ENCODE results near the gene CST6.

CST6 gene

DNA sequence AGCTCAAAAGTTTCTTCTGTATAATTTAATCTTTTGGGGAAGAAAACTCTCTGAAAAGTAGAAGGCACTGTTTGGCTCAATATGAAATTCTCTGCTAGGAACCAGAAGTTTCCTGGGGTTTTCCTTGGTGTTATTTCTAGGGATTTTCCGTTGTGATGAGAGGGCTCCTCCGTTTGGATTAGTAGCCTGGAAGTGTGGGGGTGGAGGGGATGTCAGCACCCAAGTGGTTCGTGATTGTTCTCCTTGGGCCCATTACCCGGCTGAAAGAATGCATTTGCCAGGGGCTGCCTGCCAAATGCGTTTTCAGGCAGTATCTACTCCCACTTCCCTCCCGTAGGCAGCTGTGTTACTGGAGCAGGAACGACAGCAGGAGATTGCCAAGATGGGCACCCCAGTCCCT, 44.7 kb downstream of the CST6 start:
- H3K9me3 ChIP-seq (ENCODE audit: control insufficient read depth in 5 of 5, low read length in 5 of 5): no peaks in the 10 kb centered on the region
- H3K4me3 ChIP-seq (ENCODE audit: low read depth in 1 of 5, low read length in 5 of 5): no peak overlapping the region
- peak overlapping the region in 4 of 5 donors; percentile 28 to 59 (median 48) for H3K9ac ChIP-seq (ENCODE audit: low read length in 5 of 5)
- H3K4me1 ChIP-seq (ENCODE audit: control insufficient read depth in 5 of 5, insufficient read depth in 5 of 5, low read length in 5 of 5): peaks cover 0 to 41% (median 29%) of the 10 kb centered on the region in 5 donors
- peaks cover 10 to 68% (median 63%) of the 10 kb centered on the region in 5 donors for H3K36me3 ChIP-seq (ENCODE audit: control insufficient read depth in 5 of 5, insufficient read depth in 5 of 5, low read length in 5 of 5)
- no peaks in the 10 kb centered on the region for H3K27me3 ChIP-seq (ENCODE audit: control insufficient read depth in 5 of 5, insufficient read depth in 4 of 5, low read length in 5 of 5)
- peak overlapping the region; percentile 88 for H3K27ac ChIP-seq (ENCODE audit: low read depth, low read length)

DNA sequence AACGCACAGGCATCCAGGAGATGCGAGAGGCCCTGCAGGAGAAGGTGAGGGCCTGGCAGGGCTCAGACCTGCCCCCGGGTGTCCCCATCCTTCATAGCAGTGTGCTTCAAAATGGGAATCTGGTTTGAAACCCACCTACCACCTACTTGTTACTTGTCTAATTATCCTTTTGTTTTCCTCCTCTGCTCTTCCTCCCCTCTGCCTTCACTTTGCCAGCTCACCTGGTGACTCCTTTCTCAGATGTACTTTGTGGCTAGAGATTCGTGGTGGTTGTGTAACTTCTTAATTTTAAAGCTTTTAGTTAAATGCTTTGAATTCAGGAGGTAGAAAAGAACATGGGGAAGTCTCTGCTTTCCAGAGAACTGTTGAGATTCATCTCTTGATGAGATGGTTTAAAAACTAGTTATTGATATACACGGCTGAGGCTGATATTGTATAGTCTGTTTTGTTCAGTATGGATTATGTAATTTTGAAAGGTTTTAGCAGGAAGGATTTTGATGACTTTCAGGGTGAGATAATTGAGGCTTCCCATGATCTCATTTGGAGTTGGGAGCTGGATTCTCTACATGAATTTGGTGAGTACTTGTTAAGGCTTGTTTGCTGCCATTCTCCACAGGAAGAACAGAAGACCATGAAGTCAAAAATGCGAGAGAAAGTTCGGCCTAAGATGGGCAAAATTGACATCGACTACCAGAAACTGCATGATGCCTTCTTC, 48.3 kb downstream of the CST6 start:
- no peaks in the 10 kb centered on the region for H3K9me3 ChIP-seq (ENCODE audit: control insufficient read depth in 5 of 5, low read length in 5 of 5)
- H3K27ac ChIP-seq (ENCODE audit: low read depth, low read length): no peak overlapping the region
- peaks cover 28 to 95% (median 90%) of the 10 kb centered on the region in 5 donors for H3K36me3 ChIP-seq (ENCODE audit: control insufficient read depth in 5 of 5, insufficient read depth in 5 of 5, low read length in 5 of 5)
- peaks cover 0 to 18% (median 3%) of the 10 kb centered on the region in 5 donors for H3K4me1 ChIP-seq (ENCODE audit: control insufficient read depth in 5 of 5, insufficient read depth in 5 of 5, low read length in 5 of 5)
- no peaks in the 10 kb centered on the region for H3K27me3 ChIP-seq (ENCODE audit: control insufficient read depth in 5 of 5, insufficient read depth in 4 of 5, low read length in 5 of 5)
- H3K4me3 ChIP-seq (ENCODE audit: low read depth in 1 of 5, low read length in 5 of 5): no peak overlapping the region
- no peak overlapping the region for H3K9ac ChIP-seq (ENCODE audit: low read length in 5 of 5)

DNA sequence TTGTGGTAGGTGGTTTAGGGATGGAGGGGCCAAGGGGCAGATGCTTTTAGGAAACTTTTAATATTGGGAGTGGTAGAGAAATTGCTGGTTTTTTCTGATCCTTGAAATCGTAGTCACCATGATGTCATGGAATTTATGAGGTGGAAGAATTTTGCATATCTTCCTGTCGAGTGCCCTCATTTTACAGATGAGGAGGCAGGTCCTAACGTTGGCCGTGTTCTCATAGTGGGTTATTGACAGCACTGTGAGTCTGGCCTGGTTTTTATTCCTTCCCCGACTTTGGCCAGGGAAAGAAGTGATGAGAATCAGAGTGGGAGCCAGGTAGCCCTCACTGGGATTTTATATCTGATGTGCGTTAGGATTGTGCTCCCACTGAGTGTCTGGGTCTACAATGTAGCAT, 49.5 kb downstream of the CST6 start:
- Histone ChIP-seq H3K9ac (ENCODE audit: low read length in 5 of 5) (no peak overlapping the region), H3K27ac (ENCODE audit: low read depth, low read length) (peak overlapping the region; percentile 27), H3K9me3 (ENCODE audit: control insufficient read depth in 5 of 5, low read length in 5 of 5) (no peaks in the 10 kb centered on the region), H3K4me3 (ENCODE audit: low read depth in 1 of 5, low read length in 5 of 5) (no peak overlapping the region), H3K36me3 (ENCODE audit: control insufficient read depth in 5 of 5, insufficient read depth in 5 of 5, low read length in 5 of 5) (peaks cover 33 to 93% (median 90%) of the 10 kb centered on the region in 5 donors), H3K4me1 (ENCODE audit: control insufficient read depth in 5 of 5, insufficient read depth in 5 of 5, low read length in 5 of 5) (peaks cover 0 to 10% (median 0%) of the 10 kb centered on the region in 5 donors), H3K27me3 (ENCODE audit: control insufficient read depth in 5 of 5, insufficient read depth in 4 of 5, low read length in 5 of 5) (no peaks in the 10 kb centered on the region)

DNA sequence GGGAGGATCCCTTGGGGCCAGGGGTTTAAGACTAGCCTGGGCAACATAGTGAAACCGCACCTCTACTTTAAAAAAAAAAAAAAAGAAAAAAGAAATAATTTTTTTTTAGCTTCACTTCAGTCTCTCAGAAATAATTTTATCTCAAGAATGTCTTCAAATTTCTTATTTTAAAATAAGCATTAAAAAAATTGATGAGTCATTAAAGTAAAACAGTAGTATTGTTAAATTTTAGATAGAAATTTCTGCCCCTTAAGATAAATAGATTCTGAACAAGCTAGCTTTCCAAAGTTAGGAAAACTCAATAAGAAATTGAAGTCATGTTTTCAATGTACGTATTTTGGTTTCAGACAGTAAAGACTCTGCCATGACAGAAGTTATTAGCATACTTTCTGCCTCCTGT, 50.6 kb downstream of the CST6 start:
- peaks cover 44 to 94% (median 90%) of the 10 kb centered on the region in 5 donors for H3K36me3 ChIP-seq (ENCODE audit: control insufficient read depth in 5 of 5, insufficient read depth in 5 of 5, low read length in 5 of 5)
- H3K27ac ChIP-seq (ENCODE audit: low read depth, low read length): no peak overlapping the region
- H3K9ac ChIP-seq (ENCODE audit: low read length in 5 of 5): no peak overlapping the region
- H3K4me1 ChIP-seq (ENCODE audit: control insufficient read depth in 5 of 5, insufficient read depth in 5 of 5, low read length in 5 of 5): peaks cover 0 to 11% (median 0%) of the 10 kb centered on the region in 5 donors
- H3K4me3 ChIP-seq (ENCODE audit: low read depth in 1 of 5, low read length in 5 of 5): no peak overlapping the region
- H3K9me3 ChIP-seq (ENCODE audit: control insufficient read depth in 5 of 5, low read length in 5 of 5): no peaks in the 10 kb centered on the region
- H3K27me3 ChIP-seq (ENCODE audit: control insufficient read depth in 5 of 5, insufficient read depth in 4 of 5, low read length in 5 of 5): no peaks in the 10 kb centered on the region
